GM18909 (cell line): Measurements from ENCODE around the gene NEDD4.
"Not testable (repeated sequence)": the region's sequence is repeated elsewhere in the genome, so short reads cannot be mapped to it uniquely, and the experiment has no call there.

Source experiments
- ATAC-seq: cut with Tn5 transposase; IDR thresholded peaks from one replicate; pipeline ENCODE4 v1.9.1; 2021; ENCODE audit warnings: mild to moderate bottlenecking; ENCODE audit not compliant: unreplicated experiment, poor library complexity

The NEDD4 gene

DNA sequence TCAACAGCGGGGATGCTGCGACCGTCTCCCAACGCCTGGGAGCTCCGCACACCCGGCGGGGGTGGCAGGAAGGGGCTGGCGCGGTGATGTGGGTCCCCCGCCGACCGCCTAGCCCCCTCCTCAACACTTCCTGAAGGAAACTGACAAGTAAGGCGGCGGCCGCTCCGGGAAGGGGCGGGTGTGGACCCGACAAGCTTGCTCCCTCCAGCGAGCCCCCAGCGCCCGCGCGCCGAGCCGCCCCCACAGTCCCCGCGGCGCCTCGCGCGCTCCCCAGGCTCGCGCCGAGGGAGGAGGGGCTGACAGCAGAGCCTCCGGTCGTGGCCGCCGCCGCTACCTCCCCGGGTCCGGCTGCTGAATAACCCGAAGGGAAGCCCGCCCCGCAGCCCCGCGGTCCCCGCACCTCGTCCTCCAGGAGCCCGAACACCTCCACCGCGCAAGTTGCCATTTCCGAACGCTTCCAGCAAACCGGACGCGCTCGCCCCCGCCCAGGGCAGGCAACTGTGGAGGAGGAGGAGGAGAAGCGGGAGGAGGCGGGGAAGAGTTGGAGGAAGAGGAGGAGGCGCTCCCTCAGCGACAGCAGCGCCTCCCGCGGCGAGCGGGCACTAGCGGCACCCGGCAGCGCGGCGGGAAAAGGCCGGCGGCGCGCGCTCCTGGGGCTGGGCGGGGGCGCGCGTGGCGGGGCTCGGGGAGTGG is at the start of gene NEDD4:
Gene NEDD4 (minus strand): TSS at position 502 of the 693 bp plus-strand sequence. CDS start 57 bp downstream, at position 445.
- peak; percentile 92 for ATAC-seq

DNA sequence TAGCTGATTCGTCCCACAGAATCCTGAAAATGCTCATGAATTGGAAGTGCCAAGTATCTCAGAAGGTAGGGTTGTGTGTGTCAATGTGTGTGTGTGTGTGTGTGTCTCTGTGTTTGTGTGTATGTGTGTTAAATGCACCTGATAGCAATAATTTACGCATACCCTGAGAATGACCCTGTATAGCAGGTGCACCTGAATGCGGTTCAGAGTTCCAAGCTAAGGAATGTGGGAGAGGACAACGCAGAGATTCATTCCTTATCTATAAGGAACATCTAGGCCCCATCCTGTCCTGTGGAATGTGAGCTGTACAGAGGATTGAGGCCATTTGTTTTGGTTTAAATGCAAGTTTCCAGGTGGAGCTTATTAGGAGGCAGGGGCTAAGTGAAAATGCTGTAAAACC is 49.1 kb upstream of the NEDD4 start:
- no peak for ATAC-seq

- no peak for ATAC-seq
These were observed 48.6 kb upstream of the NEDD4 start for GRCh38 chr15:56042031-56042430.

- no peak for ATAC-seq
These were observed 46.9 kb upstream of the NEDD4 start for GRCh38 chr15:56040081-56041035.

GRCh38 chr15:56038707-56039106 is 45.3 kb upstream of the NEDD4 start:
- no peak for ATAC-seq

DNA sequence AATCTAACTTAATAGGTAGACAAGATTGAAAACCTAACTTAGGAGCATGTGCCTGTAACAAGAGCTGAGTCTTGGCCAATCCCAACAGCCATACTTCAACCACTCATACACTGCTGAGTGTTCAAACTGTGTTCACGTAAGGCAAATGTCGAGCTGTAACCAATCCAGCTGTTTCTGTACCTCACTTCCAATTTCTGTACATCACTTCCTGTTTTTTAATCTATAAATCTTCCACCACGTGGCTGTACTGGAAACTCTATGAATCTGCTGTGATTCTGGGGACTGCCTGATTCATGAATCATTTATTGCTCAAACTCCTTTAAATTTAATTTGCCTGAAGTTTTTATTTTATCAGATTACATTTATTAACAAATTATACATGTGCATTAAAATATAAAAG is 44.6 kb upstream of the NEDD4 start:
- ATAC-seq, result no peak

GRCh38 chr15:56036546-56037067 is 43.2 kb upstream of the NEDD4 start:
- no peak for ATAC-seq

DNA sequence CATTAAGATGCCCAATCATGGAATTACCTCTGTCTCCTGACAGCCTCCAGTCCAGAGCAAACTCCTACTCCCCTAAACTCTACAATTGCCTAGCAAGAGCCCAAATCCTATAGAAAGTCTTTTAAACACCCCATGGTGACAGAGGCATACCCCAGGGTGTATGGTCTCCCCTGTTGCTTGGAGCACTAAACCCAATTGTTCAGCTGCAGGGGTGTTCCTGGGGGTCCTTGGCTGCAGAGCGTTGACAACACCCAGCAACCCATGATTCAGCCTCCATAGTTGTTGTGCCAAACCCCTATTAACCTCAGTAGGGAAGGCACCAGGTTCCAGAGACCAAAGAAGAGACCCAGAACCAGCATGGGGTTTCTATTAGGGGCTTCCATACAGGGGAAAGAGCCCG is 41.8 kb upstream of the NEDD4 start:
- ATAC-seq, result no peak

DNA sequence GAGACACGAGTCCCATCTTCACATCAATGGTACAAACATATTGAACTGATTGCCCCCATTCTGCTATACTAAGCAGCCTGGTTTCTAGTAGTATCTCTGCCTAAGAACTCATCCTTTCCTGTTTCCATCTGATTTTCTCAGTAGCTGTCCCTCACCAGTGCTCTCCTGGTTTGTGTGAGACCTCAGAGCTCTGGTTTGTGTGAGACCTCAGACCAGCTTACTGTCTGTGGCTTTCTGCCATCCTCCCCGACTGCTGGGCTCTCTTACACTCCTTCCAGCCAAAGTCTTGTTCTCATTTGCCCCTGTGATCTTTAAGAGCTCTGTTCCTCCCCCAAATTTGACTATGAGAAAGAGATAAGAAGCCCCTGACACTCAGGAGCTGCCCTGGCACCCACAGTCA is 41.1 kb upstream of the NEDD4 start:
- no peak for ATAC-seq

- ATAC-seq, result no peak
These were observed 39.0 kb upstream of the NEDD4 start for GRCh38 chr15:56032373-56032772.

- no peak for ATAC-seq
These were observed 38.4 kb upstream of the NEDD4 start for GRCh38 chr15:56031836-56032235.

- ATAC-seq, result no peak
These were observed 38.0 kb upstream of the NEDD4 start for GRCh38 chr15:56031402-56031801.

DNA sequence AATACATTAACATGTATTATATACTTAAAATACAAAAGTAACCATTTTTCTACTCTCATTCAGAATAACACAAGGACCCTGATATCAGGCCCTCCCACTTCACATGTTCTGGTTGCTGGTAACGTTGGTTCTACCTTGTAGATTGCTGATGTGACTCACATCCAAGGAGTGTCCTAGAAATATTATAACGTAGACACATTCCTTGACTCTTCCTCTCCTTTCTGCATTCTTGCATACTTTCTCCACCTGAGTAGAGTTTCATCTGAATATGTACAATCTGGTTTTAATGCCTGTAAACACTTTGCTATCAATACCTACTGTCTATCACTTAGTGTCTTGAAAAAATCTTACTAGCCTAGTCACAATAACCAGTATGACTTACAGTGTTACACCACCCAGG is 35.0 kb upstream of the NEDD4 start:
- no peak for ATAC-seq

GRCh38 chr15:56023160-56023559 is 29.7 kb upstream of the NEDD4 start:
- not testable (repeated sequence) for ATAC-seq

- no peak for ATAC-seq
These were observed 26.5 kb upstream of the NEDD4 start for GRCh38 chr15:56019819-56020486.

DNA sequence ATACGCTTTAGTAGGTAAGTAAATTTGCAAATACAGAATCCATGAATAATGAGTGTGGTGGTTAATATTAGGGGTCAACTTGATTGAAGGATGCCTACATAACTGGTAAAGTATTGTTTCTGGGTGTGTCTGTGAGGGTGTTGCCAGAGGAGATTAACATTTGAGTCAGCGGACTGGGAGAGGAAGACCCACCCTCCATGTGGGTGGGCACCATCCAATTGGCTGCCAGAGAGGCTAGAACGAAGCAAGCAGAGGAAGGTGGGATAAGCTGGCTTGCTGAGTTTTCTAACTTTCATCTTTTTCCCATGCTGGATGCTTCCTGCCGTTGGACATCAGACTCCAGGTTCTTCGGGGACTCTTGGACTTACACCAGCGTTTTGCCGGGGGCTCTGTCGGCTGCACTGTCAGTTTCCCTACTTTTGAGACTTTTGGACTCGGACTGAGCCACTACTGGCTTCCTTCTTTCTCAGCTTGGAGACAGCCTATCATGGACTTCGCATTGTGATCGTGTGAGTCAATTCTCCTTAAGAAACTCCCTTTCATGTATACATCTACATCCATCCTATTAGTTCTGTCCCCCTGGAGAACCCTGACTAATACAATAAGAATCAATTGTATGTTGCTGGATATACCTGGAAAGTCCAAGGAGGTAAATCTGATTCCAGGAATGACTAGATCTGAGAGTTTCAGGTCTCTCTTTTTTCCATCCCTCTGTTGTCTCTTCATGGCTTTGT is 25.8 kb upstream of the NEDD4 start:
- ATAC-seq, result no peak

DNA sequence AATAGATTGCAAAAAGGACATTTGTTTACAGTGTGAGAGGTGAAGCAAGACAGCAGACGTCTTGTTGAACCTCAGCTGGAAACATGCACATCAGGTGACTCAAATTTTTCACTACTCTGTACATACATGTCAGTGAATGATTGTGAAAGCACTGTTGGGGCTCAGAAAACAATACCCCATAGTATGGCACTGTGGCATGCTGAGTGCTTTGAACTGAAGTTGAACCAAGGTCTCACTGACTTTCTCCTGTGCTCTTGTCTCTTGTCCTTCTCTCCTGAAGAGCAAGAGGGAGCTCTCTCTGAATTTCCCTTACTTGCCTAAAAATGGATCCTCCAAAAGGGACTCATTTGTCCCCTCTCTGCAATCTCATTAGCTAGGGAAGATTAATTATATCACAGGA is 24.5 kb upstream of the NEDD4 start:
- ATAC-seq, result no peak

DNA sequence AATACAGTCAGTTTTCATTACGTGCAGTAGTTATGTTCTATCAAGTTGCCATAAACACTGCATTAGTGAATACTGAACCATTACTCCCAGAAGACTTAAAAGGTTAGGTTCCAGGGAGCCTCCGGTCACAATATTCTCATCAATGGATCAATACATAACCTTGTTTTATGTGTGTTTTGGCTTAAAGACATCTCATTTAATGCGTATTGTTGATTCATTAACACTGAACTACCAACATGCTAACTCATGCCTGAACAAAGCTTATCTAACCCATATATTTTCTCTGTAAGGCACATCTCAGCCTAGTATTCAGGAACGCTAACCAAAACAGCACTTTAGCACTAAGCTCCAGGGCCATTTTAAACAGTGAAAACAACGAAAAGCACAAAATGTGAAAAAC is 24.1 kb upstream of the NEDD4 start:
- no peak for ATAC-seq

DNA sequence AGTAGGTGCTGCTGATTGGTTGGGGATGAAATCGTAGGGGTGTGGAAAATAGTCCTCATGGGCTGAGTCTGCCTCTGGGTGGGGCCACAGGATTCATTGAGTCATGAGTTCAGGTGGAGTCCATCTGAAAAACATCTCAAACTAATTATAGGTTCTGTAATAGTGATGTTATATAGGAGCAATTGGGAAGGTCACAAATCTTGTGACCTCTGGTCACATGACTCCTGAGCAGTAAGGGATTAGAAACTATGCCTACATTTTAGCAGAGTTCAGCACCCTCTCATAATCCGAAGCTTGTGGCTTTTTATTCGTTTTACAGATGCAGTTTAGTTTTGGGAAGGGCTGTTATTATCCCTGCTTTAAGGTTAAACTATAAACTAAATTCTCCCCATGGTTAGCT is 22.9 kb upstream of the NEDD4 start:
- ATAC-seq, result no peak

- ATAC-seq, result no peak
These were observed 21.3 kb upstream of the NEDD4 start for GRCh38 chr15:56014677-56015076.
